ENCODE measurements around the gene SYNGR2. TPM values are rescaled to one million over a fixed set of nuclear protein-coding genes. Genes with fewer than 3 reads are reported as not detected.

Gene SYNGR2
- polyA plus RNA-seq, 1 donor (not counting 4 experiments of a cell fraction or from before 2014, with no cell fraction given), result 103 TPM

GRCh38 chr17:78124081-78124835, 44.1 kb upstream of the SYNGR2 start:
- no peak overlapping the region for H3K4me3 ChIP-seq (ENCODE audit: control insufficient read depth in 2 of 3, extremely low read depth in 1 of 3, insufficient read depth in 2 of 3, low read depth in 1 of 3, low read length in 3 of 3)
- DNase-seq (ENCODE audit: low read depth, low spot score) (no peak), FAIRE-seq (no peak)
- H3K4me2 ChIP-seq (ENCODE audit: control insufficient read depth, extremely low read depth, insufficient read depth, low read depth, low read length), result no peak overlapping the region
- H3K4me1 ChIP-seq (ENCODE audit: control insufficient read depth, extremely low read depth, insufficient read depth, low read length), result peaks cover 6% of the 10 kb centered on the region
- no peaks in the 10 kb centered on the region for H3K9me3 ChIP-seq (ENCODE audit: control insufficient read depth, low read depth, low read length)
- no peak overlapping the region for H3K9ac ChIP-seq (ENCODE audit: control insufficient read depth, extremely low read depth, insufficient read depth, low read length)
- H3K9me1 ChIP-seq (ENCODE audit: control insufficient read depth, extremely low read depth, insufficient read depth, low read length), result no peaks in the 10 kb centered on the region
- TF ChIP-seq CTCF (optimal IDR thresholded peaks at IDR 0.05 in 1 of 3, IDR thresholded peaks at IDR 0.05 in 1 of 3, conservative IDR thresholded peaks at IDR 0.05 in 1 of 3; ENCODE audit: extremely low read depth in 1 of 3, insufficient read depth in 2 of 3, low read length in 3 of 3) (no peak), EZH2 (IDR thresholded peaks at IDR 0.05; ENCODE audit: low read length) (no peak)
- H3K27ac ChIP-seq (ENCODE audit: control insufficient read depth, insufficient read depth, low read length), result no peak overlapping the region
- dilution Hi-C loops (cut with MboI; ENCODE audit: extremely low pct_ligation_motif_present, low sequenced_read_pairs), result no loop called here
- H3K36me3 ChIP-seq (ENCODE audit: control insufficient read depth in 2 of 2, extremely low read depth in 1 of 2, insufficient read depth in 2 of 2, low read length in 2 of 2), result peaks cover 6 to 19% of the 10 kb centered on the region in 2 experiments
- no peaks in the 10 kb centered on the region for H4K20me1 ChIP-seq (ENCODE audit: control insufficient read depth, extremely low read depth, insufficient read depth, low read length)
- H3K27me3 ChIP-seq (ENCODE audit: control insufficient read depth, extremely low read depth, insufficient read depth, low read length), result no peaks in the 10 kb centered on the region
- H2AFZ ChIP-seq (ENCODE audit: control insufficient read depth, low read length), result no peak overlapping the region
- peaks cover 4% of the 10 kb centered on the region for H3K79me2 ChIP-seq (ENCODE audit: control insufficient read depth, insufficient read depth, low read length)

- Histone ChIP-seq H3K9ac (ENCODE audit: control insufficient read depth, extremely low read depth, insufficient read depth, low read length) (no peak overlapping the region), H3K4me1 (ENCODE audit: control insufficient read depth, extremely low read depth, insufficient read depth, low read length) (peaks cover 6% of the 10 kb centered on the region), H4K20me1 (ENCODE audit: control insufficient read depth, extremely low read depth, insufficient read depth, low read length) (no peaks in the 10 kb centered on the region), H3K27me3 (ENCODE audit: control insufficient read depth, extremely low read depth, insufficient read depth, low read length) (no peaks in the 10 kb centered on the region), H3K4me3 (ENCODE audit: control insufficient read depth in 2 of 3, extremely low read depth in 1 of 3, insufficient read depth in 2 of 3, low read depth in 1 of 3, low read length in 3 of 3) (no peak overlapping the region), H3K9me3 (ENCODE audit: control insufficient read depth, low read depth, low read length) (no peaks in the 10 kb centered on the region), H3K79me2 (ENCODE audit: control insufficient read depth, insufficient read depth, low read length) (peaks cover 4% of the 10 kb centered on the region), H3K9me1 (ENCODE audit: control insufficient read depth, extremely low read depth, insufficient read depth, low read length) (no peaks in the 10 kb centered on the region), H3K27ac (ENCODE audit: control insufficient read depth, insufficient read depth, low read length) (no peak overlapping the region), H3K36me3 (ENCODE audit: control insufficient read depth in 2 of 2, extremely low read depth in 1 of 2, insufficient read depth in 2 of 2, low read length in 2 of 2) (peaks cover 6 to 19% of the 10 kb centered on the region in 2 experiments), H3K4me2 (ENCODE audit: control insufficient read depth, extremely low read depth, insufficient read depth, low read depth, low read length) (no peak overlapping the region), H2AFZ (ENCODE audit: control insufficient read depth, low read length) (no peak overlapping the region)
- dilution Hi-C loops (cut with MboI; ENCODE audit: extremely low pct_ligation_motif_present, low sequenced_read_pairs), result no loop called here
- FAIRE-seq, result no peak
- DNase-seq (ENCODE audit: low read depth, low spot score), result no peak
- TF ChIP-seq CTCF (optimal IDR thresholded peaks at IDR 0.05 in 1 of 3, IDR thresholded peaks at IDR 0.05 in 1 of 3, conservative IDR thresholded peaks at IDR 0.05 in 1 of 3; ENCODE audit: extremely low read depth in 1 of 3, insufficient read depth in 2 of 3, low read length in 3 of 3), result no peak
- no peak for TF ChIP-seq EZH2 (IDR thresholded peaks at IDR 0.05; ENCODE audit: low read length)
These were observed 43.6 kb upstream of the SYNGR2 start for GRCh38 chr17:78124836-78125137.
